Hindlimb muscle (tissue), 1 donor: Measurements from ENCODE around the gene ENOX2. TPM values are rescaled to one million over a fixed set of nuclear protein-coding genes. Genes with fewer than 3 reads are reported as not detected.

ENCODE experiments used
- DNase-seq: peaks from one replicate; pipeline ENCODE4 v3.0.0-alpha.2; 2013
- polyA plus RNA-seq: library from polyadenylated mRNA; unstranded; fragments of 120-200 nt; gene quantifications from one replicate; pipeline ENCODE4 v1.2.1, GENCODE V29; 2013; ENCODE audit not compliant: insufficient read length

The ENOX2 gene
- polyA plus RNA-seq, 1 donor, result 19.3 TPM

DNA sequence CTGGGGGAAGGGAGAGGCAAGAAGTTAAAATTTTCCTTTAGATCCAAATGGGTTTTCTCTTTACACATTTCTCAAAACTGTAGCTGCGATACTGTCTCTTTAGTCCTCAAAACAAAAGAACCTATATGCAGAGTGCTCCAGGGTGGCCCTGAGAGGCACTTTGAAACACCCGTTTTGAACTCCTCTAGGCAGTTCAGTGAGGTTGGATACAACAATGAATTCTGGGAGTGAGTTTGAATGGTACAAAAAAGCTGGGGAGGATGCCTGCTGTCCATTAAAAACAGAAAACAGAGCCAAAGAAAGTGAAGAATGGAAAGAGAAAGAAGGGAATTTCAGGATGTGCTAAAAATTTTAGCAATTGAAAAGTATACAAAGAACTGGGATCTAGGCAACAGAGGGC lies 23.1 kb downstream of the ENOX2 start:
- DNase-seq, result no peak

- no peak for DNase-seq
Measured at GRCh38 chrX:130878350-130879341, 24.4 kb downstream of the ENOX2 start.

DNA sequence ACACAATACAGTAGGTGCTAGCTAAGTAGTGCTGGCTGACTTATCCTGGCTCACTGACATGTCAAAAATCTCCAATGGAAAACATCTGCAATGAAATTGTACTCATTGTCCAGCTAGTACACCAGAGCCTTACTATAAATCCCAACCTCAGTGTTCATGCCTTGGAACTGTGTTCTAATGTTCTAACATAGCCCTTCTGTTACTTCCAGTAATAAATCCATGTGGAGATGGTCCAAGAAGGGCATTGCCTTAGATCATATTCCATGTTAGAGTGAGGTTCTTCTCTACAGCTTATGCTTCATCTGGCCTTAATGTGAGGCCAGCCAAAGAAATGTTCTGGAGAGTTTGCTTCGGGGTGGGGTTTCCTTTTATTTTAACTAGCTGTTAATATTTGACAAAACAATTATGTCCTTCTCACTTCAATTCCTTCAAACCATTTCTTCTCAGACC lies 25.1 kb downstream of the ENOX2 start:
- DNase-seq, result no peak

- no peak for DNase-seq
Measured at GRCh38 chrX:130876226-130876625, 26.8 kb downstream of the ENOX2 start.

GRCh38 chrX:130874751-130875150 lies 28.3 kb downstream of the ENOX2 start:
- DNase-seq, result no peak

DNA sequence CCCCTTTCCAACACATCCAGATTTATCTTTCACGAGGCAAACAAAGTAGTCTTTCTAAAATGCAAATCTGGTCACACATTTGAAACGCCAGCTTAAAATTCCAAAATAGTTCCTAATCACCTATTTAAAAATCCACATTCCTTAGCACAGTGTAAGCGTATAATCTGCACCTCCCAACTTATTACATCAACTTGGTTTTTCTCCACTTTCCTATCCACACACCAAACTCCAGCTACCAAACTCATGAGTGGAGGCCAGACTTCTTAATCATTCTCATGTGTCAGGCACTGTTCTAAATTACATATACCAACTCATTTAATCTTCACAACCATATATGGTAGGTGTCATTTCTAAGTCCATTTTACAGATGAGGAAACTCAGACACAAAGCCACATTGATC lies 33.8 kb downstream of the ENOX2 start:
- DNase-seq, result no peak

GRCh38 chrX:130861462-130861861 lies 41.5 kb downstream of the ENOX2 start:
- DNase-seq, result no peak

GRCh38 chrX:130857207-130857606 lies 45.8 kb downstream of the ENOX2 start:
- DNase-seq, result no peak

DNA sequence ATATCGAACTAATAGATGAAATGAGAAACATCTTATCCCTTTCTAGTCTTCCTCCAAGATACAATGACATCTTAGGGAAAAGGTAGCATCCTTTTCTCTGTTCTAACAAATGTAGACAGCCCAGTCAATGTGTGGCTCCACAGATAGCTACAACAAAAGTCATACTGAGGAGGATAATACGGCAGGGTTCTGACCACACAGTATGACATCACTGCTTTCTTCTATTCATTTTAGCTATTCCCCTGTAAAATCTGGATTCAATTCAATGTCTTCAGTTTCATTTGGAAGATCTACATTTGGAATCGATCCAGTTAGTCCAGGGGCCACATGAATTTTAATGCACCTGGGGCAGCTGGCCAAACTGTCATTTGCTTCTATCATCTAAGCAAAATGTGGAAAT lies 51.4 kb downstream of the ENOX2 start:
- no peak for DNase-seq

DNA sequence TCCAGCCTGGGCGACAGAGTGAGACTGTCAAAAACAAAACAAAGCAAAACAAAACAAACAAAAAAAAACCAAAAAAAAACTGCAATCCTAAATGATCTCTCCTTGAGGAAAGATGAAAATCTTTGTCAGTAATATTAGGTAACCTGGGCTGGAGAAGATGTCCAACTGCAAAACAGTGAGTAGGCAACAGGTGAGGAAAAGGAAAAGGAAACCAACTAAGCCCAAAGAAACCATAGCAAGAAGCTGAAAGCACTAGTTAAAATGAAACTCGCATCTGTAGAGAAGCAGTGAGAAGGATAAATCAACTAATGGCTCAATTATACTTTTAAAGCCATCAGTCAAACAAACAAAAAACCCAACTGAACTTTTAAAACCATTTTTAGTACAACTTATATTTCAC lies 54.2 kb downstream of the ENOX2 start:
- DNase-seq, result no peak

- no peak for DNase-seq
Measured at GRCh38 chrX:130846746-130847145, 56.3 kb downstream of the ENOX2 start.

DNA sequence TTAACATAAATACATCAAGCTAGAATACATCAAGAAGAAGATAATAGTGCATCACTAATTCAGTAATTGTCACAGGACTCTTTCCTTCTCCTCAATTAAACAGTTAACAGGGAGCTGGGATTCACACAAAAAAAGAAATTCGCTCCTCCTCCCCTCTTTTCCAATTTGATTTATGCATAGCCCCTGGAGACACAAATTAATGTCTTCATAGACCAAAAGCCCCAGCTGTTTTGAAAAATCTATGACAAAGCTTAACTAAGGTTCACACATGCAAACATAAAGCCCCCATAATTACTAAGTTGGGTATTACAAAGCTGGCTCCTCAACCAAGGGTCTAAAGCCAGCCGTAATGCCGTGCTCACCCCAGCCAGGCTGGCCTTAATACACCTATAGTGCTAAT lies 61.2 kb downstream of the ENOX2 start:
- no peak for DNase-seq

DNA sequence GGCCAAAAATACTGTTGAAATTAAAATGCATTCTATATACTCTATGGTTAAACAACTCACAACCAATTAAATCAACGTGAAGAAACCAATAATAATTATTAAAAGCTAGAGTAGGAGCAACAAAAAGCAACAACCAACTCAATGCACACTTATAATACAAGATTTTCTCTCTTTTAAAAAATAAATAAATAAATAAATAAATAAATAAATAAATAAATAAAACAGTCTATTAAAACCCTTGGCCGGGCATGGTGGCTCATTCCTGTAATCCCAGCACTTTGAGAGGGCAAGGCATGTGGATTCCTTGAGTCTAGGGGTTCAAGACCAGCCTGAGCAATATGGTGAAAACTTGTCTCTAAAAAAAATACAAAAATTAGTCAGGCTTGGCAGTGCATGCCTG lies 62.7 kb downstream of the ENOX2 start:
- no peak for DNase-seq

- DNase-seq, result no peak
Measured at GRCh38 chrX:130836447-130836846, 66.6 kb downstream of the ENOX2 start.

DNA sequence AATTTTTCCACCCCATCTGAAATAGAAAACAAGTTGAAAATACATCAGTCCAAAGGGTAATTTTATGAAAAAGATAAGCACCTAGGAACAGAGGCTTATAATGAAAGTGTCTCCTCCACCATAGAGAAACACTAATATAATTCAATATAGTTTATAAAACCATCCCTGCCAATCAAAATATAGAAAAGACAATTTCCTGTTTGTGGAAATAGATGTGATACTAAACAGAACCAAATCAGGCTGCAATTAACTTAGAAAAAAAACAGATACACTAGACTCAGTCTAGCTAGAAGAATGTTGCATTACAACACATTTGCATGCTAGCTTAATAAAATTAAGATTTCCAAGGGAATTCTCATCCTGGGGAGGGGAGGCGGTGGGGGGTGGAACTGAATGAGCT lies 68.2 kb downstream of the ENOX2 start:
- DNase-seq, result no peak

DNA sequence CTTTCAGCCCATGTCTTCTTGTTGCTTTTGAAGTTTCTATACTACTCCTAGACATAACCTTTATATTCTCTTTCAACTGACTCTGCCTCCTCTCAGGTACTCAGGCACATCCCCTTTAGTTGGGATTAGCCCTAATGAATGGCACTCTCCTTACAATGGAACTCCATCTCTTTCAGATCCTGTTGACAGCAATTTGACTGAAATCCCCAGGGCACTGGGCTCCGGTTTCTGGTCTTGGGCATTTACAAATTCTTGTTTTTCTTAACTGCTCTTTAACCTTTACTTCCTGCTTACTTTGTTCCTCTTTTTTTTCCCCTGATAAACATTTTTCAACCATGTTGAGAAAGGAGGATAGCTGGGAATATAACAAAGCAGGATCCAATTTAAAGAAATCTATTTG lies 68.9 kb downstream of the ENOX2 start:
- DNase-seq, result no peak

GRCh38 chrX:130831347-130831722 lies 71.7 kb downstream of the ENOX2 start:
- no peak for DNase-seq

- DNase-seq, result no peak
Measured at GRCh38 chrX:130830599-130831346, 72.2 kb downstream of the ENOX2 start.

DNA sequence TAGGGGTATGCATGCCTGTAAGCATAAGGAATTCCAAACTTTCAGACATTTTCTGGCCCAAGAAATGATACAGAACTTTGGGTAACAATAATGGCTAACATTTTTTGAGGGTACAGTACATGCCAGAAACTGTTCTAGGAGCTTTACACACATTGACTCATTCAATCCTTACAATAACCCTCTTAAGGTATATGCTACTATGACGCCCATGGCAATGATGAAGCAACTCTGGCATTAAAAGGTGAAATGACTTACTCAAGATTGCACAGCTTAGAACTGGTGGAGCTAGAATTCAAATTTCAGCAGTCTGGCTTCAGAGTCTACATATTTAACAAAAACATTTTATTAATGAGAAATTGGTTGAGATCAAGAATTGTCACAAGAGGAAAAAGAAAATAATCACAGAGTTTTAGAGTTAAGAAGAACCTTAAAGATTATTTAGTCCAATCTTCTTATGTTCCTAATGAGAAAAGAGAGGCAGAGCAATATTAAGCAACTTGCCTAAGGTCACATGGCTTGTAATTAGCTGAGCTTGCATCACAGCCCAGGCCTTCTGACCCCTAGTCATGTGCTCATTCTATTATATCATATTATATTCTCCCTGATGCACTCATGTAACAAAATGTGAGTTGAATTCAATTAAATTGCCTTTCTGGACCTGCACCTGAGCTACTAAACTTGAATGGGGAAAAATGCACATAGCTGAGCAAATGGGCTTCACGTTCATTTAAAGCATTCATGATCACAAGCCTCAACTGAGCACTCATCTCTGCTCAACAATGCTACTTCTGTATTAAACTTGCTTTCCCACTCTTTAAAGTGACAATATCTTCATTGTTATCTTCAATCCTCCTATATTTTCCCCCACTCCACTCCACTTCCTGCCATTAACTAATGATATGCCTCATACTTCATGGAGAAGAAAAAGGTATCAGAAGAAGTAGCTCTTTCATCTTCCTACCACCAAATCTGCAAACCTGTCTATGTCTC lies 73.2 kb downstream of the ENOX2 start:
- DNase-seq, result no peak

GRCh38 chrX:130828641-130829040 lies 74.4 kb downstream of the ENOX2 start:
- DNase-seq, result no peak

DNA sequence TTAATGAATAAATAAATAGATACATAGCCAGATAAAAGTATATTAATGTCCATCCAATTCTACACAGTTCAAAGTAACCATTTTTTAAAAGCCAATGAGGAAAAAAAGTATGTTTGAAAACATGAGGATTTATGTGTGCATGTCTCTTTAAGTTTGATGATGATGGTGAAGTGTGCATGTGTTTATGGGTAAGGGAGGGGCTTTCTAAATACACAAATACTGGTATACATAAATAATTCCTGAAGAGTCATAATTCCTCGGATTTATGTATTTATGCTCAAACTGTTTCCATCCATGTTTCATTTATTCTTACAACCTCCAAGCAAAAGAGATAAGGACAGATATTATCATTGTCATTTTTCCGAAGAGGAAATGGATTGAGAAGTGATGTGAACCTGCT lies 75.4 kb downstream of the ENOX2 start:
- no peak for DNase-seq

- no peak for DNase-seq
Measured at GRCh38 chrX:130826249-130826648, 76.8 kb downstream of the ENOX2 start.
